Tibial nerve (tissue), 4 donors: ENCODE measurements around the gene WDR37.

Experiments used
- CTCF ChIP-seq, 5 experiments: fragments of 200-600 bp in 3 of 5; fragments of 450-650 bp in 2 of 5; sonication (generic) in 3 of 5; IDR thresholded peaks; one replicate each; pipeline ENCODE4 v1.5.1; 2016 to 2019; ENCODE audit warnings: antibody characterized with exemption in 5 of 5, mild to moderate bottlenecking in 3 of 5, moderate library complexity in 2 of 5
- EP300 ChIP-seq, 2 donors: sonication (generic); formaldehyde crosslinking; IDR thresholded peaks; one replicate each; pipeline ENCODE4 v1.6.1; 2017; ENCODE audit warnings: antibody characterized with exemption in 2 of 2, mild to moderate bottlenecking in 1 of 2
- POLR2A ChIP-seq, 2 donors: fragments of 450-650 bp; IDR thresholded peaks; one replicate each; pipeline ENCODE4 v1.6.1; 2017; ENCODE audit warnings: antibody characterized with exemption in 2 of 2, mild to moderate bottlenecking in 2 of 2, moderate library complexity in 2 of 2

- no peak for TF ChIP-seq CTCF (IDR thresholded peaks at IDR 0.05)
- no peak for TF ChIP-seq POLR2A (IDR thresholded peaks at IDR 0.05)
- TF ChIP-seq EP300 (IDR thresholded peaks at IDR 0.05): no peak
Measured at GRCh38 chr10:1025683-1026082, 30.5 kb upstream of the WDR37 start, which contains the start of gene IDI2.
